Uterus (tissue), 4 donors: ENCODE data around the gene KCNIP3. TPM values are rescaled to one million over a fixed set of nuclear protein-coding genes. Genes with fewer than 3 reads are reported as not detected.
A peak's percentile ranks its signal among the peaks of the same experiment; 100 is the strongest.

Experiments
- DNase-seq, 2 donors: peaks; one replicate each; pipeline ENCODE4 v3.0.0-alpha.2; 2019 to 2020
- H3K27ac ChIP-seq, 2 donors: fragments of 200-600 bp; sonication (generic); 1 replicate in 1 of 2; 2 replicates in 1 of 2; pipeline ENCODE4 v1.5.1; 2016 to 2018
- H3K27me3 ChIP-seq, 2 donors: fragments of 200-600 bp; sonication (generic); one replicate each; pipeline ENCODE4 v1.5.1; 2018 to 2019; ENCODE audit warnings: control low read depth in 1 of 2
- H3K36me3 ChIP-seq, 2 donors: fragments of 200-600 bp; sonication (generic); one replicate each; pipeline ENCODE4 v1.5.1; 2019; ENCODE audit warnings: control low read depth in 1 of 2
- H3K4me1 ChIP-seq, 2 donors: fragments of 200-600 bp; sonication (generic); one replicate each; pipeline ENCODE4 v1.5.1; 2018 to 2019; ENCODE audit warnings: control low read depth in 1 of 2
- H3K4me3 ChIP-seq, 2 donors: fragments of 200-600 bp; sonication (generic); 1 replicate in 1 of 2; 2 replicates in 1 of 2; pipeline ENCODE4 v1.5.1; 2018 to 2019; ENCODE audit warnings: mild to moderate bottlenecking in 1 of 2
- H3K9me3 ChIP-seq, 2 donors: fragments of 200-600 bp; sonication (generic); one replicate each; pipeline ENCODE4 v1.5.1; 2019; ENCODE audit warnings: control low read depth in 1 of 2
- CTCF ChIP-seq, 4 experiments: fragments of 200-600 bp in 2 of 4; fragments of 450-650 bp in 2 of 4; sonication (generic) in 2 of 4; IDR thresholded peaks; one replicate each; pipeline ENCODE4 v1.5.1; 2016 to 2019; ENCODE audit warnings: antibody characterized with exemption in 4 of 4, mild to moderate bottlenecking in 2 of 4, moderate library complexity in 1 of 4
- POLR2A ChIP-seq, 2 donors: fragments of 450-650 bp; IDR thresholded peaks; one replicate each; pipeline ENCODE4 v1.6.1; 2016; ENCODE audit warnings: antibody characterized with exemption in 2 of 2, mild to moderate bottlenecking in 1 of 2, moderate library complexity in 1 of 2
- intact Hi-C: fragments of 100-400 bp; cut with DNase I; formaldehyde crosslinking; loops from one replicate; pipeline ENCODE4 v1.15.1; 2023; ENCODE audit warnings: low total_unique reads
- total RNA-seq, 4 donors: library from RNA; depleted of rRNA in 3 of 4; stranded (reverse); fragments of >200 nt in 3 of 4; gene quantifications; one replicate each; pipeline versions ENCODE4 v1.1.0 to v1.2.4, GENCODE V29; 2014 to 2023
- donor health status: DM: yes; HTN: yes; CAD: no.

KCNIP3 gene
- total RNA-seq, 4 donors from 2014 or later: 1.5 to 18.3 (median 10.8) TPM

- intact Hi-C loops: no loop called here
- no peak for DNase-seq
- H3K27me3 ChIP-seq: no peaks in the 10 kb centered on the region
- H3K27ac ChIP-seq: peak overlapping the region; percentile 86 to 94
- H3K36me3 ChIP-seq: no peaks in the 10 kb centered on the region
- peak overlapping the region; percentile 59 to 91 for H3K4me3 ChIP-seq
- peaks cover 0 to 5% of the 10 kb centered on the region in 2 donors for H3K4me1 ChIP-seq
- no peak for TF ChIP-seq CTCF (IDR thresholded peaks at IDR 0.05)
- no peak for TF ChIP-seq POLR2A (IDR thresholded peaks at IDR 0.05)
- no peaks in the 10 kb centered on the region for H3K9me3 ChIP-seq
These were observed 48.0 kb downstream of the KCNIP3 start for GRCh38 chr2:95345081-95345562.

- H3K4me3 ChIP-seq: peak overlapping the region; percentile 59 to 91
- no peaks in the 10 kb centered on the region for H3K9me3 ChIP-seq
- intact Hi-C loops: no loop called here
- peak; percentile 85 to 94 (median 88) for TF ChIP-seq CTCF (IDR thresholded peaks at IDR 0.05)
- no peak for TF ChIP-seq POLR2A (IDR thresholded peaks at IDR 0.05)
- peak; percentile 84 to 92 for DNase-seq
- H3K36me3 ChIP-seq: no peaks in the 10 kb centered on the region
- peak overlapping the region; percentile 86 to 94 for H3K27ac ChIP-seq
- no peaks in the 10 kb centered on the region for H3K27me3 ChIP-seq
- H3K4me1 ChIP-seq: peaks cover 0 to 5% of the 10 kb centered on the region in 2 donors
These were observed 48.5 kb downstream of the KCNIP3 start for GRCh38 chr2:95345563-95346230.

- TF ChIP-seq CTCF (IDR thresholded peaks at IDR 0.05): no peak
- TF ChIP-seq POLR2A (IDR thresholded peaks at IDR 0.05): no peak
- DNase-seq: peak; percentile 66 to 84
- intact Hi-C loops: no loop called here
These were observed 49.1 kb downstream of the KCNIP3 start for GRCh38 chr2:95346231-95346737.

GRCh38 chr2:95346738-95347671 is 49.9 kb downstream of the KCNIP3 start:
- peak in 2 of 4 experiments; percentile 4 to 7 for TF ChIP-seq CTCF (IDR thresholded peaks at IDR 0.05)
- no peak for TF ChIP-seq POLR2A (IDR thresholded peaks at IDR 0.05)
- intact Hi-C loops: no loop called here
- Histone ChIP-seq H3K27ac (peak overlapping the region; percentile 83 to 86), H3K9me3 (no peaks in the 10 kb centered on the region), H3K27me3 (no peaks in the 10 kb centered on the region), H3K36me3 (no peaks in the 10 kb centered on the region), H3K4me1 (peaks cover 0 to 5% of the 10 kb centered on the region in 2 donors), H3K4me3 (peak overlapping the region; percentile 30 to 44)
- DNase-seq: peak; percentile 30 to 41

More at GRCh38 chr2:95346231-95346737, 49.1 kb downstream of the KCNIP3 start:
- Histone ChIP-seq H3K4me1 (peaks cover 0 to 5% of the 10 kb centered on the region in 2 donors), H3K27me3 (no peaks in the 10 kb centered on the region), H3K9me3 (no peaks in the 10 kb centered on the region), H3K36me3 (no peaks in the 10 kb centered on the region), H3K4me3 (peak overlapping the region; percentile 59 to 91), H3K27ac (peak overlapping the region; percentile 86 to 94)
